ENCODE data around the gene SPATA33.

- TF ChIP-seq EZH2phosphoT487 (IDR thresholded peaks at IDR 0.05; ENCODE audit: insufficient read depth, low read depth) (no peak), EZH2 (IDR thresholded peaks at IDR 0.05; ENCODE audit: insufficient read depth, poor library complexity, severe bottlenecking) (no peak)
Observed at GRCh38 chr16:89709166-89709565, 51.5 kb downstream of the SPATA33 start.

Measured in GM23248 (cell line).